Measurements from ENCODE around the gene PARD3. TPM values are rescaled to one million over a fixed set of nuclear protein-coding genes. Genes with fewer than 3 reads are reported as not detected.
A peak's percentile ranks its signal among the peaks of the same experiment; 100 is the strongest.

The PARD3 gene
- polyA plus RNA-seq, 2 of the 4 experiments (the other 2 are of a cell fraction) = 110 to 200 TPM

- H3K4me1 ChIP-seq = peaks cover 73% of the 10 kb centered on the region
- peak; percentile 47; the same call in 1 of the 2 replicates for TF ChIP-seq GATA3 (IDR thresholded peaks at IDR 0.05; ENCODE audit: borderline replicate concordance)
- no peak for TF ChIP-seq EHMT2 (IDR thresholded peaks at IDR 0.05; ENCODE audit: low read depth)
- peak in 1 of 2 experiments; percentile 18; a peak in 1 of 5 replicates for TF ChIP-seq JUN (IDR thresholded peaks at IDR 0.05)
- no peak for TF ChIP-seq RNF2 (IDR thresholded peaks at IDR 0.05; ENCODE audit: borderline replicate concordance, low read depth)
- peak in 1 of 2 experiments; percentile 8; a peak in 1 of 6 replicates for ATAC-seq
- ChIA-PET POLR2A (no interaction called here), CTCF (interaction anchor here (0.6 to 1.9 kb wide), 4 partner anchors 14 to 193 kb away, joined by 3 to 7 read pairs (median 4); no protein-coding TSS in a partner anchor)
- peak overlapping the region; percentile 69 for H3K4me2 ChIP-seq
- peak overlapping the region; percentile 69 to 86 for H3K27ac ChIP-seq
- WGBS (ENCODE audit: missing lambda C conversion rate) = 12% methylated on average over 5 of the region's 5 CpGs
- DNase-seq (ENCODE audit: low read depth in 1 of 2, low spot score in 1 of 2) = peak in 1 of 2 experiments; percentile 31
- H3K4me3 ChIP-seq = peak overlapping the region; percentile 18; the same call in 1 of the 3 replicates
- H3K9me3 ChIP-seq = no peaks in the 10 kb centered on the region
- no peak for FAIRE-seq
Measured at GRCh38 chr10:34697351-34698247, 117.5 kb downstream of the PARD3 start.

- TF ChIP-seq HOXB13 (CRISPR knock-in tag; IDR thresholded peaks at IDR 0.05; ENCODE audit: low read depth) (no peak), MAX (IDR thresholded peaks at IDR 0.05) (peak; percentile 24; the same call in 1 of the 2 replicates), CEBPB (IDR thresholded peaks at IDR 0.05) (peak; percentile 12 to 60; a peak in 2 of 4 replicates), FOSL2 (IDR thresholded peaks at IDR 0.05) (peak; percentile 74), FOSL2 (CRISPR knock-in tag; IDR thresholded peaks at IDR 0.05) (peak; percentile 85), RAD21 (conservative IDR thresholded peaks at IDR 0.05 in 1 of 2, IDR thresholded peaks at IDR 0.05 in 1 of 2) (peak; percentile 9 to 10; a peak in 1 of 5 replicates), GATA3 (IDR thresholded peaks at IDR 0.05; ENCODE audit: borderline replicate concordance) (peak; percentile 56; the same call in 1 of the 2 replicates), JUNB (IDR thresholded peaks at IDR 0.05) (peak; percentile 68), CHD4 (IDR thresholded peaks at IDR 0.05; ENCODE audit: borderline replicate concordance) (no peak)
- CTCF ChIA-PET = no interaction called here
- peak overlapping the region; percentile 69 to 86; a peak in 5 of 6 replicates for H3K27ac ChIP-seq
- peak overlapping the region; percentile 69 for H3K4me2 ChIP-seq
- DNase-seq (ENCODE audit: low read depth in 1 of 2, low spot score in 1 of 2) (peak; percentile 46 to 50), FAIRE-seq (no peak), ATAC-seq (peak; percentile 64 to 70; a peak in 5 of 6 replicates)
- peaks cover 61% of the 10 kb centered on the region for H3K4me1 ChIP-seq
- H3K9me3 ChIP-seq = peaks cover 1% of the 10 kb centered on the region; the same call in 1 of the 3 replicates
- no peak overlapping the region for H3K4me3 ChIP-seq
- WGBS (ENCODE audit: missing lambda C conversion rate) = 32% methylated on average over 2 of the region's 2 CpGs
- POLR2A ChIA-PET = no interaction called here
Measured at GRCh38 chr10:34696423-34696822, 118.7 kb downstream of the PARD3 start.

GRCh38 chr10:34690383-34691049 lies 124.6 kb downstream of the PARD3 start:
- Histone ChIP-seq H3K27ac (no peak overlapping the region), H3K4me1 (peaks cover 27% of the 10 kb centered on the region), H3K4me3 (no peak overlapping the region), H3K9me3 (peaks cover 2% of the 10 kb centered on the region; the same call in 1 of the 3 replicates), H3K4me2 (no peak overlapping the region)
- ATAC-seq = no peak
- no peak for FAIRE-seq
- ChIA-PET POLR2A (no interaction called here), CTCF (interaction anchor here (1.8 to 2.7 kb wide), 2 partner anchors 43 to 304 kb away, joined by 4 to 8 read pairs; no protein-coding TSS in a partner anchor)
- DNase-seq (ENCODE audit: low read depth in 1 of 2, low spot score in 1 of 2) = no peak
- 78% methylated on average over 13 of the region's 13 CpGs for WGBS (ENCODE audit: missing lambda C conversion rate)
- TF ChIP-seq CHD4 (IDR thresholded peaks at IDR 0.05; ENCODE audit: borderline replicate concordance) = no peak
- TF ChIP-seq FOSB (CRISPR knock-in tag; IDR thresholded peaks at IDR 0.05) = no peak
- TF ChIP-seq HEYL (CRISPR knock-in tag; IDR thresholded peaks at IDR 0.05) = no peak
- TF ChIP-seq RARB (CRISPR knock-in tag; IDR thresholded peaks at IDR 0.05) = no peak
- no peak for TF ChIP-seq RAD21 (conservative IDR thresholded peaks at IDR 0.05 in 1 of 2, IDR thresholded peaks at IDR 0.05 in 1 of 2)
- no peak for TF ChIP-seq HDAC2 (IDR thresholded peaks at IDR 0.05)
- no peak for TF ChIP-seq EHF (CRISPR knock-in tag; IDR thresholded peaks at IDR 0.05)
- no peak for TF ChIP-seq HES2 (IDR thresholded peaks at IDR 0.05)
- no peak for TF ChIP-seq ZSCAN20 (CRISPR knock-in tag; IDR thresholded peaks at IDR 0.05)
- no peak for TF ChIP-seq ZNF302 (CRISPR knock-in tag; IDR thresholded peaks at IDR 0.05)
- TF ChIP-seq ZFP36 (IDR thresholded peaks at IDR 0.05; ENCODE audit: borderline replicate concordance, partially characterized antibody) = no peak
- no peak for TF ChIP-seq TP53 (CRISPR knock-in tag; IDR thresholded peaks at IDR 0.05)
- TF ChIP-seq JUNB (IDR thresholded peaks at IDR 0.05) = no peak
- TF ChIP-seq KDM1A (IDR thresholded peaks at IDR 0.05; ENCODE audit: low read depth) = no peak
- TF ChIP-seq EP300 (IDR thresholded peaks at IDR 0.05) = no peak

Measured in A549 (cell line).